WERI-Rb-1 (cell line): ENCODE data around the gene BPHL.
"Not testable (repeated sequence)": the region's sequence is repeated elsewhere in the genome, so short reads cannot be mapped to it uniquely, and the experiment has no call there.

Source experiments
- DNase-seq: peaks from one replicate; pipeline ENCODE4 v3.0.0-alpha.2; 2020
- H3K27ac ChIP-seq: fragments of 250-450 bp; sonication (Bioruptor Pico); 2 replicates; pipeline ENCODE4 v1.5.1; 2020; ENCODE audit warnings: mild to moderate bottlenecking, moderate library complexity
- H3K27me3 ChIP-seq: fragments of 250-450 bp; sonication (Bioruptor Pico); 2 replicates; pipeline ENCODE4 v1.5.1; 2021; ENCODE audit warnings: mild to moderate bottlenecking, low read depth, moderate library complexity; ENCODE audit not compliant: insufficient read depth, severe bottlenecking
- H3K36me3 ChIP-seq: fragments of 250-450 bp; sonication (Bioruptor Pico); 2 replicates; pipeline ENCODE4 v1.5.1; 2020; ENCODE audit warnings: mild to moderate bottlenecking, moderate library complexity
- H3K4me3 ChIP-seq: 2 replicates; pipeline ENCODE4 v1.5.1; 2011; ENCODE audit warnings: low read depth, mild to moderate bottlenecking, control low read depth, low read length
- H3K9me3 ChIP-seq: fragments of 250-450 bp; sonication (Bioruptor Pico); 2 replicates; pipeline ENCODE4 v1.5.1; 2021; ENCODE audit warnings: mild to moderate bottlenecking, moderate library complexity; ENCODE audit not compliant: severe bottlenecking
- CTCF ChIP-seq: IDR thresholded peaks from 2 replicates; pipeline ENCODE4 v1.5.1; 2011; ENCODE audit warnings: low read depth, mild to moderate bottlenecking, control low read depth, inconsistent platforms, low read length

Gene BPHL

DNA sequence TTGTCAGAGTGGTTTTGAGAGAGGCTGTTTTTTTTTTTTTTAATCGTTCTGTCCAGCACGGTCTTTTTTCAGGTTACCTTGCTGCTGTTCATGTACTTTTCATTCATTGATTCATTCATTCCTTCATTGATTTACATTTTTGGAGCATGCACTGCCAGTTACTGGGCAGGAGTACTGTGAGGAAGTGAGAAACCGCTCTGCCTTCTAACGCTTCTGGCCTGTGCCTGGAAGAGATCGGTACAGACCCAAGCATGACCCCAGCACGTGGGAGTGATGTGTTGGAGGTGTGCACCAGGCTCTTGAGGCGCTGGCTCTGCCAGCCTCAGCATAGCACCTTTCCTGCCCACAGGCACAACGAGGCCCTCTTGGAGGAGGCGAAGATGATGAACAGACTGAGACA, 41.1 kb upstream of the BPHL start:
- TF ChIP-seq CTCF, result no peak
- H3K36me3 ChIP-seq, result peaks cover 43% of the 10 kb centered on the region
- no peak overlapping the region for H3K4me3 ChIP-seq
- H3K27me3 ChIP-seq, result no peaks in the 10 kb centered on the region
- H3K9me3 ChIP-seq, result no peaks in the 10 kb centered on the region
- H3K27ac ChIP-seq, result no peak overlapping the region
- no peak for DNase-seq

DNA sequence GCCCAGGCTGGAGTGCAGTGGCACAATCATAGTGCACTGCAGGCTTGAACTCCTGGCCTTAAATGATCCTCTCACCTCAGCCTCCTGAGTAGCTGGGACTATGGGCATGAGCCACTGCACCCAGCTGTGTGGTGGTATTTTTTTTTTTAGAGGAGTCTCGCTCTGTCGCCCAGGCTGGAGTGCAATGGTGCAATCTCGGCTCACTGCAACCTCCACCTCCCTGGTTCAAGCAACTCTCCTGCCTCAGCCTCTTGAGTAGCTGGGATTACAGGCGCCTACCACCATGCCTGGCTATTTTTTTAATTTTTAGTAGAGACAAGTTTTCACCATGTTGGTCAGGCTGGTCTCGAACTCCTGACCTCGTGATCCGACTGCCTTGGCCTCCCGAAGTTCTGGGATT, 39.6 kb upstream of the BPHL start:
- not testable (repeated sequence) for H3K4me3 ChIP-seq, H3K27me3 ChIP-seq, H3K9me3 ChIP-seq, DNase-seq, H3K27ac ChIP-seq
- peaks cover 56% of the 10 kb centered on the region for H3K36me3 ChIP-seq

- peaks cover 58% of the 10 kb centered on the region for H3K36me3 ChIP-seq
- no peak overlapping the region for H3K4me3 ChIP-seq
- TF ChIP-seq CTCF, result no peak
- H3K27ac ChIP-seq, result no peak overlapping the region
- DNase-seq, result no peak
- no peaks in the 10 kb centered on the region for H3K27me3 ChIP-seq
- no peaks in the 10 kb centered on the region for H3K9me3 ChIP-seq
These were observed 38.8 kb upstream of the BPHL start for GRCh38 chr6:3079682-3080081.

DNA sequence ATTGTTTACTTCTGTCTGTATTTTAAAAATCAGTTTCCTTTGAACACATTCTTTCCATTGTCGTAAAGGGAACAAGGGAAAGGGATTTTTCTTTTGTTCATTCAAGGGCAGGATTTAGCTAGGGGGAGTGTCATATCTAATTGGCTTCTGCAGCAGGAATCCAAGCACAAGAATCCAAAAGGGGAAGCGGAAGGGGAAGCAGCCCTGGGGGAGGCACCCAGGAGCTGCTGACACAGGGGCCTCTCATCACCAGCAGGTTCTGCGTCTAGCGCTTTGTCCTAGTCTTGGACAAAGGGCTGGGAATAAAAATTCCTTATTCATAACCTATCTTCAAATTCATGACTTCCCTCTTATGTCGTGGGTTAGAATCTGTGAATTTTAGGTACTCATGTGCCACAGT, 36.6 kb upstream of the BPHL start:
- H3K36me3 ChIP-seq, result peaks cover 72% of the 10 kb centered on the region
- no peak for DNase-seq

GRCh38 chr6:3085074-3085473, 33.4 kb upstream of the BPHL start:
- Histone ChIP-seq H3K27ac (no peak overlapping the region), H3K9me3 (no peaks in the 10 kb centered on the region), H3K27me3 (no peaks in the 10 kb centered on the region), H3K36me3 (peaks cover 75% of the 10 kb centered on the region), H3K4me3 (no peak overlapping the region)
- TF ChIP-seq CTCF, result no peak
- no peak for DNase-seq

More for the DNA sequence above, 36.6 kb upstream of the BPHL start:
- no peak for TF ChIP-seq CTCF
- no peaks in the 10 kb centered on the region for H3K27me3 ChIP-seq
- H3K27ac ChIP-seq, result no peak overlapping the region
- H3K9me3 ChIP-seq, result no peaks in the 10 kb centered on the region
- H3K4me3 ChIP-seq, result no peak overlapping the region

- Histone ChIP-seq H3K4me3 (no peak overlapping the region), H3K9me3 (peaks cover 3% of the 10 kb centered on the region), H3K36me3 (peaks cover 66% of the 10 kb centered on the region), H3K27me3 (no peaks in the 10 kb centered on the region), H3K27ac (no peak overlapping the region)
- TF ChIP-seq CTCF, result no peak
- DNase-seq, result no peak
These were observed 32.1 kb upstream of the BPHL start for GRCh38 chr6:3086282-3086946.
